GM13977 (cell line): ENCODE measurements around the gene MICALL2.

Experiments
- DNase-seq: peaks from one replicate; pipeline ENCODE4 v3.0.0; 2012; ENCODE audit warnings: low spot score
- in situ Hi-C: fragments of 300-500 bp; cut with MboI; formaldehyde crosslinking; loops from one replicate; pipeline ENCODE4 v1.12.0; 2022; ENCODE audit warnings: low sequenced_read_pairs, low pct_unique_long_range_greater_than_20kb, mixed read lengths, inconsistent platforms; ENCODE audit not compliant: unreplicated experiment
- TF ChIP-seq, protein P1 (sequence below): IDR thresholded peaks from 2 replicates; pipeline ENCODE4 v1.5.1; 2012; ENCODE audit warnings: mild to moderate bottlenecking, control low read depth; ENCODE audit not compliant: insufficient read depth; ENCODE audit errors: extremely low read depth, missing control alignments

The MICALL2 gene

DNA sequence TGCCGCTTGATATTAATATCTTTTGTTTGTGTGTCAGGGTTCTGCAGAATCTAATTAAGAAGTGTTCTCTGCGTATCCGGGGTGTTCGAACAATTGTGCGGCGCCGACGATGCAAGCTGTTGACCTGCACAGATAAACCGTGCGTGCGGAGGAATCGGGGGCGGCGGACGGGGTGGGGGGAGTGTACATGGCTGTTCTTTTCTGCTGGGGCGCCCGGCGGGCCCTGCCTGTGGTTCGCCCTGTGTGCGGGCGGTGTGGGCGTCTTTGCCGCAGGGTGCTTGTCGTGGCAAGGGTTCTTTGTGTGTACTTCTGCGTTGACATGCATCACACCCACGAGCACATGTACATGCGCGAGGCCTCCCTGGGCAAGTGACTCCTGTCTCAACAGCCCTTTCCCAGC, 47.9 kb downstream of the MICALL2 start:
- in situ Hi-C loops = loop anchor here (25.0 kb wide), 1 partner anchor 174 kb away; the partner anchor contains the start of gene UNCX
- no peak for DNase-seq
- TF ChIP-seq, protein P1, sequence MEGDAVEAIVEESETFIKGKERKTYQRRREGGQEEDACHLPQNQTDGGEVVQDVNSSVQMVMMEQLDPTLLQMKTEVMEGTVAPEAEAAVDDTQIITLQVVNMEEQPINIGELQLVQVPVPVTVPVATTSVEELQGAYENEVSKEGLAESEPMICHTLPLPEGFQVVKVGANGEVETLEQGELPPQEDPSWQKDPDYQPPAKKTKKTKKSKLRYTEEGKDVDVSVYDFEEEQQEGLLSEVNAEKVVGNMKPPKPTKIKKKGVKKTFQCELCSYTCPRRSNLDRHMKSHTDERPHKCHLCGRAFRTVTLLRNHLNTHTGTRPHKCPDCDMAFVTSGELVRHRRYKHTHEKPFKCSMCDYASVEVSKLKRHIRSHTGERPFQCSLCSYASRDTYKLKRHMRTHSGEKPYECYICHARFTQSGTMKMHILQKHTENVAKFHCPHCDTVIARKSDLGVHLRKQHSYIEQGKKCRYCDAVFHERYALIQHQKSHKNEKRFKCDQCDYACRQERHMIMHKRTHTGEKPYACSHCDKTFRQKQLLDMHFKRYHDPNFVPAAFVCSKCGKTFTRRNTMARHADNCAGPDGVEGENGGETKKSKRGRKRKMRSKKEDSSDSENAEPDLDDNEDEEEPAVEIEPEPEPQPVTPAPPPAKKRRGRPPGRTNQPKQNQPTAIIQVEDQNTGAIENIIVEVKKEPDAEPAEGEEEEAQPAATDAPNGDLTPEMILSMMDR = no peak

DNA sequence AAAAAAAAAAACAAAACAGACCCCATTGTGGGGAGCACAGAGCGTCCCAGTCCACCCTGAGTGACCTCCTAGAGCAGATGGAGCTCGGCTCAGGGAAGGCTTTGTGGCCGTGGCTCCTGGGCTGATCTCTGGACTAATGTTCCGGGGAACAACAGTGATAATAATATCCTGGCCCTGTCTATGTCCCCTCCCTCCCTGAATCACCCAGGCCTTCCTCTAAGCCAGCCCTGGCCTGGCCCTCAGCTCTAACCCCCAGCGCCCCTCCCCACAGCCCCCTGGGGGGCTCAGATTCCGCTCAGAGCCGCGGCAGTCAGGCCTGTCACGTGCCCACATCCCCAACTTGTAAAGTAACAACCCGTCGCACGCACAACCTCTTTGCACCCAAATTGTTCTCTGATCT, 48.3 kb downstream of the MICALL2 start:
- in situ Hi-C loops = loop anchor here (25.0 kb wide), 1 partner anchor 174 kb away; the partner anchor contains the start of gene UNCX

DNA sequence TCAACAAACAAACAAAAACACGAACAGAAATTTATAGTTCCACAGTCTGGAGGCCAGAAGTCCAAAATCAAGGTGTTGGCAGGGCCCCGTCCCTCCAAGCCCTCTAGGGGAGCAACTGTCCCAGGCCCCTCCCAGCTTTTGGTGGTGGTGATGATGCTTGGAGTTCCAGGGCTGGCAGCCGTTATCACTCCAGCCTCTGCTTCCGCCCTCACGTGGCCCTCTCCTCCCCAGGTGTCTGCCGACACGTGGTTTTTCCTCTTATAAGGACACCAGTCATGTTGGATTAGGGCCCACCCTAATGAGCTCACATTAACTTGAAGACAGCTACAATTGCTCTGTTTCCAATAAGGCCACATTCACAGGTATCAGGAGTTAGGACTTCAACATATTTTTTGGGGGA, 49.7 kb downstream of the MICALL2 start:
- in situ Hi-C loops = loop anchor here (25.0 kb wide), 1 partner anchor 172 kb away; the partner anchor contains the start of gene UNCX
- no peak for DNase-seq
- TF ChIP-seq, protein P1 = no peak

More for the DNA sequence above, 48.3 kb downstream of the MICALL2 start:
- no peak for DNase-seq
- TF ChIP-seq, protein P1 = no peak

DNA sequence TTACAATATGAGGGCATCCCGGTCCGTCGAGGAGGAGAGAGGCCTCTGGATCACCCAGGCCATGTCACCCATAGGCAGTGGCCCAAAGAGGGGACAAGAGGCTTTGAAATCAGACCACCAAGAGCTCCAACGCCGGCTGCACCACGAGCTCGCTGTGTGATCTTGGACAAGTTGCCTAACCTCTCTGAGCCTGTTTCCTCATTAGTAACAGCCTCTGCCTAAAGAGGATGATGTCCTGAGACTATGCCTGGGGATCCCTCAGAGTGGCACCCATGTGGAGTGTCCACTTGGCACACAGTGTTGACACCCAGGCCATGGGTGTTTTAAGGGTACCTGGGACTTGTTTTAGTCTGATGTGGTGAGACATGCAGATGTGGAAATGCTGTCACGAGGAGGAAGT, 50.8 kb downstream of the MICALL2 start:
- TF ChIP-seq, protein P1 = no peak
- in situ Hi-C loops = loop anchor here (25.0 kb wide), 1 partner anchor 171 kb away; the partner anchor contains the start of gene UNCX
- no peak for DNase-seq

DNA sequence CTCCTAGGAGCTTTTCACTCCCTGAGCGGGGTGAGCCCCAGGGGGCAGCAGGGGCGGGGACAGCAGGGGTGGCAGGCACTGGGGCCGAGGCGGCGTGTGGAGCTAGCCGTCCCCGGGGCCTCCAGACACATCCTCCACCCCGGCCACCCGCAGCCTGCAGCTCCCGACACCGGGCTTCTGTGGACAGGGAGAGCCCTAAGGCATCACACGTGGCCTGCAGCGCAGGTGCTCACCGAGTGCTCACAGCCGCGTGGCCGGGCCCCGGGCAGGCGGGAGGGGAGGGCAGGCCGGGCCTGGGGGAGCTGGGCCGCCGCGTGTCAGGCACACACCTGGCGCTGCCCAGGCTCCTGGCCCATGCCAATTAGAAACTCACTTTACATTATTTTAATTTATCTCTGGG, 51.4 kb downstream of the MICALL2 start:
- in situ Hi-C loops = loop anchor here (25.0 kb wide), 1 partner anchor 171 kb away; the partner anchor contains the start of gene UNCX
- no peak for DNase-seq
- TF ChIP-seq, protein P1 = no peak

DNA sequence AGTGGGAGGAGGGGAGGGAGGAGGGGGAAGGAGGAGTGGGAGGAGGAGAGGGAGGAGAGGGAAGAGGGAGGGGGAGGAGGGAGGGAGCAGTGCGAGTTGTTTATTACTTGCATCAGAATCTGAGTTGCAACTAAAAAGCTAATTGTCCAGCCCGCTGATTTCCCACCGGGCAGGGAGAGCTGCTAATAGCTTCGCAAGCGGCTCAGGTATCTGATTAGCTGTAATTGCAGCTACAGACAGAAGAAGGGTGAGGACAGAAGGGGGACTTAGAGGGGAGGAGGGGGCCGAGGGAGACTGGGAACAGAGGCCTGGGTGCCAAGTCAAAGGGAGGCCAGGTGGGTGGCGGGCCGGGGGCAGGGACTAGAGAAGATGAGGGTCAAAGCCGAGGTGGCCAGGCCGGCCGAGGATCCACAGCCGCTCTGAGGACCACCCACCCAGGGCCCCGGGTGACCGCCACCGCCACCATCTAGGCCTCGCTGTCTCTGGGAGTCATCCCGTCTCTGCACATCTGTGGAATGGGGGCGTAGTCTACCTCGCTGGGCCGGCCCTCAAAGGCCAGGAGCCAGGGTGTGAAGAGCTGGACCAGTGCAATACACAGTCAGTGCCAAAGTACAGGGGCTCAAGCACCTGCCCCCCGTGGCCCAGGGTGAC, 54.2 kb downstream of the MICALL2 start:
- TF ChIP-seq, protein P1 = no peak
- in situ Hi-C loops = loop anchor here (25.0 kb wide), 1 partner anchor 168 kb away; the partner anchor contains the start of gene UNCX
- no peak for DNase-seq
